Activated T-cell treated with anti-CD3 and anti-CD28 coated beads, Interleukin-2, amount 50 U/mL, for 24 hours (primary cell): ENCODE results near the gene FAM76B.
A peak's percentile ranks its signal among the peaks of the same experiment; 100 is the strongest.

Experiments
- DNase-seq: peaks from one replicate; pipeline ENCODE4 v3.0.0-alpha.2; 2020
- H3K27ac Mint-ChIP-seq: 2 replicates; pipeline ENCODE4 v1.8.0; 2020; ENCODE audit warnings: mild to moderate bottlenecking, mixed read lengths
- H3K27me3 Mint-ChIP-seq: 2 replicates; pipeline ENCODE4 v1.8.0; 2020; ENCODE audit warnings: mixed read lengths
- H3K36me3 Mint-ChIP-seq: 2 replicates; pipeline ENCODE4 v1.8.0; 2020; ENCODE audit warnings: low read depth, mixed read lengths
- H3K4me1 Mint-ChIP-seq: 2 replicates; pipeline ENCODE4 v1.8.0; 2020; ENCODE audit warnings: low read depth, mixed read lengths
- H3K4me3 Mint-ChIP-seq: 2 replicates; pipeline ENCODE4 v1.8.0; 2020; ENCODE audit warnings: mild to moderate bottlenecking, moderate library complexity, mixed read lengths
- H3K9me3 Mint-ChIP-seq: 2 replicates; pipeline ENCODE4 v1.8.0; 2020; ENCODE audit warnings: mixed read lengths

FAM76B gene

DNA sequence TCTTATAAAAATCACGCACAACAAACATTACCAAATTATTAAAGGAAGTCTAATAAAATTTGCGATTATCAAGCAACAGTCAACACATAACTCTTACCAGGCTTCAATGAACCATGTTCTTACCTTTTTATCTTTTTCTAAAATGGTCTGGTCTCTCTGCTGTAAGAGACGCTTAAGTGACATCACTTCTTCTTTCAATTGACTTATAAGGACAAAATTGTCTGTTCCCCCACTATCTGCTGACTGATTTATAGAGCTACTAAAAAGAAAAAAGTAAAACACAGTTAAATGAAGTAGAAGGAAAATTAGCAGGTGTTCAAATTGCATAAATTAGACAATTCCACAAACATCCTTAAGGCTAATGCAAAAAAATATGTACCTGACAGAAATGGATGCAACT lies 10.9 kb downstream of the FAM76B start:
- Mint-ChIP-seq H3K4me1 (peaks cover 40% of the 10 kb centered on the region), H3K27ac (peak overlapping the region; percentile 49), H3K36me3 (peaks cover 97% of the 10 kb centered on the region), H3K4me3 (no peak overlapping the region), H3K27me3 (no peaks in the 10 kb centered on the region), H3K9me3 (no peaks in the 10 kb centered on the region)
- no peak for DNase-seq

DNA sequence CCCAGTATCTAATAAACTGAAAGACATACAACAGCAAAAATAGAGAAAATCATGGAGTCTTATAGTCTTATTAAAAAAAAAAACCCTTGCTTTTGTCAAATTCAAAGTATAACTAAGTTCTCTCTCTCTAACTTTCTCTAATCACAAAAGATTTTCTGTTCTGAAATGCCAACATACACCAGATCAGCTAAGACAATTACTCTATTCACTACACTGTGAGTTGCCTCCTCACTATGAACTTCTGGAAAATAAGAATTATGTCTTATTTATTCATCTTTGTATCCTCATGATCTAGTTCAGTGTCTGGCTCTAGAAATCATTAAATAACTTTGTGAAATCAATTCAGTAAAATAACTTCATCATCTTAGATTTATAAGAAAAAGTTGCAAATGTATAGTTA lies 12.7 kb downstream of the FAM76B start:
- DNase-seq: no peak
- peaks cover 27% of the 10 kb centered on the region for H3K4me1 Mint-ChIP-seq
- no peaks in the 10 kb centered on the region for H3K9me3 Mint-ChIP-seq
- no peak overlapping the region for H3K4me3 Mint-ChIP-seq
- H3K27ac Mint-ChIP-seq: no peak overlapping the region
- no peaks in the 10 kb centered on the region for H3K27me3 Mint-ChIP-seq
- H3K36me3 Mint-ChIP-seq: peaks cover 94% of the 10 kb centered on the region

GRCh38 chr11:95768521-95768920 lies 21.1 kb downstream of the FAM76B start:
- DNase-seq: no peak
- peaks cover 43% of the 10 kb centered on the region for H3K36me3 Mint-ChIP-seq
- H3K27ac Mint-ChIP-seq: peak overlapping the region; percentile 38
- H3K4me1 Mint-ChIP-seq: peaks cover 3% of the 10 kb centered on the region
- H3K27me3 Mint-ChIP-seq: no peaks in the 10 kb centered on the region
- H3K4me3 Mint-ChIP-seq: no peak overlapping the region
- H3K9me3 Mint-ChIP-seq: no peaks in the 10 kb centered on the region

DNA sequence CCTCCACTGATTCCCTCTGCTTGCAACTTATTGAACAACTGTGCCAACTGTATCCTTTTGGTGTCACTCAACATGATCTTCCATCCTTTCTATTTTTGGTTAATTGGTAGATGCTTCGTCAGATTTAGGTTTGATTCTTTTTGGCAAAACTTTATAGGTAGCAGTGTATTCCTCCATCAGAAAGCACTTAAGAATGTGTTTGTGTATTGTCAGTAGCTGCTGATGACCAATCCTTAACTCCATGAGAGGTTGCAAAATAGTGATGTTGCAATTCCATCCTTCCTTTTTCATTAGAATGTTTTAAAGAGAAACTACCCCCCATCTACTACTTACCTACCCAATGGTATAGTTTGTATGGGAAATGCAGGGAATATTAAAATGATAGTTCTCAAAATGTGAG lies 22.1 kb downstream of the FAM76B start:
- DNase-seq: no peak
- Mint-ChIP-seq H3K9me3 (no peaks in the 10 kb centered on the region), H3K27ac (no peak overlapping the region), H3K4me1 (no peaks in the 10 kb centered on the region), H3K36me3 (peaks cover 37% of the 10 kb centered on the region), H3K4me3 (no peak overlapping the region), H3K27me3 (no peaks in the 10 kb centered on the region)

GRCh38 chr11:95766701-95767100 lies 22.9 kb downstream of the FAM76B start:
- H3K9me3 Mint-ChIP-seq: no peaks in the 10 kb centered on the region

GRCh38 chr11:95764267-95764898 lies 25.2 kb downstream of the FAM76B start:
- no peak overlapping the region for H3K27ac Mint-ChIP-seq
- peaks cover 13% of the 10 kb centered on the region for H3K36me3 Mint-ChIP-seq
- H3K9me3 Mint-ChIP-seq: no peaks in the 10 kb centered on the region
- peaks cover 2% of the 10 kb centered on the region for H3K4me1 Mint-ChIP-seq
- no peak overlapping the region for H3K4me3 Mint-ChIP-seq
- no peaks in the 10 kb centered on the region for H3K27me3 Mint-ChIP-seq
- no peak for DNase-seq

More at GRCh38 chr11:95766701-95767100, 22.9 kb downstream of the FAM76B start:
- DNase-seq: no peak
- Mint-ChIP-seq H3K36me3 (peaks cover 29% of the 10 kb centered on the region), H3K27me3 (no peaks in the 10 kb centered on the region), H3K4me3 (no peak overlapping the region), H3K27ac (no peak overlapping the region), H3K4me1 (no peaks in the 10 kb centered on the region)

DNA sequence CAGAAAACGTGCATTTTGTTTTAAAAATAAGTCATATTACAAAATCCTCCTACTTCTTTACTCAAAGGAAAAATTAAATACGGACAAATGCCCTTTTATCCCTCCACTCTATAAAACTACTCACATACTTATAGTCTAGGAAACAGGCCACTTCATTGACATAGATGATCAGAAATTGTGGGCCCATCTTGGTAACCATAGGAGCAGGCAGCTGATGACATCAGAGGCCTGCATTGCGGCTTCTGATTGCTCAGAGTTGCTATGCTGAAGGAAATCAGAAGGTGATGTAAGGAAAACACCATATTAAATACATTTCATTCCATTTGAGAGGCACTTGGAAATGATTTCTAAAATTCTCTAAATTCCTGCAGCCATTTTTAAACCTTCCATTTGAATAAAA lies 27.0 kb downstream of the FAM76B start:
- no peak overlapping the region for H3K4me3 Mint-ChIP-seq
- H3K27ac Mint-ChIP-seq: no peak overlapping the region
- DNase-seq: no peak
- H3K36me3 Mint-ChIP-seq: no peaks in the 10 kb centered on the region
- peaks cover 2% of the 10 kb centered on the region for H3K4me1 Mint-ChIP-seq
- no peaks in the 10 kb centered on the region for H3K27me3 Mint-ChIP-seq
- H3K9me3 Mint-ChIP-seq: no peaks in the 10 kb centered on the region

- H3K27me3 Mint-ChIP-seq: no peaks in the 10 kb centered on the region
- no peaks in the 10 kb centered on the region for H3K36me3 Mint-ChIP-seq
- H3K4me3 Mint-ChIP-seq: no peak overlapping the region
- H3K9me3 Mint-ChIP-seq: no peaks in the 10 kb centered on the region
- no peak overlapping the region for H3K27ac Mint-ChIP-seq
- H3K4me1 Mint-ChIP-seq: peaks cover 2% of the 10 kb centered on the region
- no peak for DNase-seq
These were observed 28.6 kb downstream of the FAM76B start for GRCh38 chr11:95760941-95761340.

GRCh38 chr11:95751515-95751914 lies 38.1 kb downstream of the FAM76B start:
- Mint-ChIP-seq H3K27ac (no peak overlapping the region), H3K9me3 (no peaks in the 10 kb centered on the region), H3K36me3 (no peaks in the 10 kb centered on the region), H3K4me1 (no peaks in the 10 kb centered on the region), H3K27me3 (peaks cover 3% of the 10 kb centered on the region), H3K4me3 (no peak overlapping the region)
- no peak for DNase-seq

DNA sequence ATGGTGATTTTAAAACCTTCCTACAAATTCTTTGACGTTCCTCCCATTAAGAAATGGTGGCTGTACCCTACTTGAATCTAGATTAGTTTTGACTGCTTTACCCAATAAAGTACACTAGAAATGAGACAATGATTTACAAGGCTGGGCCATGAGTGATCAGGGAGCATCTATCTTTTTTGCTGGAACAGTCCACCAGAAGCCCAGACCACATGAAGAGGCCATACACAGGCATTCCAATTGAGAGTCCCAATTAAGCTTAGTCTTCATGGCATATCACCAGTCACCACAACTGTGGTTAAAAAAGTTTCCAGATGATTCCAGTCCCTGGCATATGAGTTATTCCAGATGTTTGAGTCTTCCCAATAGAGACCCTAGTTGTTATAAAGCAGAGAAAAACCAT lies 39.5 kb downstream of the FAM76B start:
- no peak overlapping the region for H3K27ac Mint-ChIP-seq
- no peaks in the 10 kb centered on the region for H3K9me3 Mint-ChIP-seq
- H3K4me1 Mint-ChIP-seq: no peaks in the 10 kb centered on the region
- H3K36me3 Mint-ChIP-seq: no peaks in the 10 kb centered on the region
- no peak for DNase-seq
- H3K4me3 Mint-ChIP-seq: no peak overlapping the region
- H3K27me3 Mint-ChIP-seq: peaks cover 3% of the 10 kb centered on the region

DNA sequence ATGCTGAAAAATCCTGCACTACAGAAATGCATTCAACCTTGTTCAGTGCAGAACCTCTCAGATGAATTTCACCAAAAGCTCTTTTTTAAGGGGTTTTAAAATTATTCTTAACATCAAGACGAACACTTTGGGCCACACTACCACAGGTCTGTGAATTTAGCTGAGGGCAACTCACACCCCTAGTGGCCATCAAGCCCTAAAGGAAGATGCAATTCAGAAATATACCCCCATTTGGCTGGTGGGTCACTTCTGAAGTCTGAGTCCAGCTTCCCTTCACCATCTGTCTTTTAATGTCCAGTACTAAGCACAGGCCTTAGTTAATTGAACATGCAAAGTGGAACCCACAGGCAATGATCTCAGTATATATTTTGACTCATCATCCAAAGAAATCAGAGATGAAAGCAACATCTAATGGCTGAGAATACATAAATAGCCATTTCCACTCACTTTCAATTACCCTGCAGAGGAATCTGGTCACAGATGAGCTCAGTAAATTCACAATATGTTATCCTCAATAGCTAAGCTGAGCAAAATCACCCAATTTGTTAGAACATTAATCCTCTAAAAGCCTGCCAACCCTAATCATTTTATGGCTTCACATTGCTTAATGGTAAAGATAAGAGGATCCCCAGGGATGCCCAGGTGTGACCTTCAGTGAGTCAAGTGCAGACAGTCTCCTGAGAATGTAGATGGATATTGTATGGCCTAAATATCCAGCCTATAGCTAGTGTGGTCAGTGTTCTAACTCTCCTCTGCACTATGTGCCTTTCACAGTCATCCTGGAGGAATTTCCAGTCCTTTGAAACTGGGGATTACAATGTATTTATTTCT lies 50.3 kb downstream of the FAM76B start:
- H3K9me3 Mint-ChIP-seq: no peaks in the 10 kb centered on the region
- peaks cover 3% of the 10 kb centered on the region for H3K27me3 Mint-ChIP-seq
- no peaks in the 10 kb centered on the region for H3K36me3 Mint-ChIP-seq
- no peak for DNase-seq
- H3K27ac Mint-ChIP-seq: no peak overlapping the region
- peaks cover 2% of the 10 kb centered on the region for H3K4me1 Mint-ChIP-seq
- no peak overlapping the region for H3K4me3 Mint-ChIP-seq

DNA sequence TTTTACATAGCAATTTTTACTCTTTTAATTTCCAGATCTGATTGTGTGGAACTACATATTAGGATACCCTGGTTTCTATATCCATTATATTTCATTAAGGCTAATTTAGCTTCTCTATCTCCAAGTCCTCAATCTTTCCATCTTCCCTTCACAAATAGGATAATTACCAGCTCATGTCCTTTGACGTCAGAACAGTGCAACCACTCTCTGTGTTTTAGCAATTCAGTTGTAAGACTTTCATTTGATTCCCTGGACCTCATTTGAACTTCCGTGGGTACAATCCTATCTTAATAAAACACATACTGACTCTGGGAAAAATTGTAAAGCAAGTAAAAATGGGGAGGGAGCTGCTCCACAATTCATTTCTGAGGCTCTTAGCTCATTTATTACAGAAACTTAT lies 52.8 kb downstream of the FAM76B start:
- Mint-ChIP-seq H3K9me3 (no peaks in the 10 kb centered on the region), H3K4me3 (no peak overlapping the region), H3K27ac (no peak overlapping the region), H3K27me3 (peaks cover 3% of the 10 kb centered on the region), H3K4me1 (peaks cover 8% of the 10 kb centered on the region), H3K36me3 (no peaks in the 10 kb centered on the region)
- DNase-seq: no peak

GRCh38 chr11:95736355-95736754 lies 53.2 kb downstream of the FAM76B start:
- peaks cover 3% of the 10 kb centered on the region for H3K27me3 Mint-ChIP-seq
- DNase-seq: no peak
- H3K4me1 Mint-ChIP-seq: peaks cover 8% of the 10 kb centered on the region
- H3K36me3 Mint-ChIP-seq: no peaks in the 10 kb centered on the region
- no peak overlapping the region for H3K4me3 Mint-ChIP-seq
- no peak overlapping the region for H3K27ac Mint-ChIP-seq
- H3K9me3 Mint-ChIP-seq: no peaks in the 10 kb centered on the region

DNA sequence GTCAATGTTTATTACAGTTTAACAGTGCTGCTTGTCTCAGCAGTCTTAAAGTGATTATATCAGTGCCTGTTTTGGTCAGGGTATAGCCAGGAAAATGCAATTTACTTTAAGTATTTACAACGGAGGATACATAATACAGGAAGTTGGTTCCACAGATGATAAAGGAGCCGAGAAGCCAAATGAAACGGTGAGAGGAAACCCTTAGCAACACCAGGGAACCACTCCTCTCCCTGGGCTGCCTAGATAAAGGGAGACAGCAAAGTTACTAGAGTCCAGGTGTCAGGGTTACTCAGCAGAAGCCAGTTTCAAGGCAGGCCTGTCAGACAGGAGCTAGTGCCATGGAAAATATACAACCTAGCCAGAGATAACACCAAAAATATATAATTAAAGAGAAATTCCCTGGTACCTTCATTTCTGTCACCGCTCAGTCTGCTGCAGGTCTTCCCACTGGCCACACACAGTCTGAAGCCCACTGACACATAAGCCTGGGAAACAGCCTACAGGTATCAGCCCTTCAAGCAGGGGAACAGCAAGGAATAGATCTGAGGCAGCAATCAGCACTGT lies 55.5 kb downstream of the FAM76B start:
- Mint-ChIP-seq H3K9me3 (no peaks in the 10 kb centered on the region), H3K4me3 (no peak overlapping the region), H3K4me1 (peaks cover 8% of the 10 kb centered on the region), H3K27ac (no peak overlapping the region), H3K36me3 (no peaks in the 10 kb centered on the region), H3K27me3 (peaks cover 3% of the 10 kb centered on the region)
- DNase-seq: no peak

DNA sequence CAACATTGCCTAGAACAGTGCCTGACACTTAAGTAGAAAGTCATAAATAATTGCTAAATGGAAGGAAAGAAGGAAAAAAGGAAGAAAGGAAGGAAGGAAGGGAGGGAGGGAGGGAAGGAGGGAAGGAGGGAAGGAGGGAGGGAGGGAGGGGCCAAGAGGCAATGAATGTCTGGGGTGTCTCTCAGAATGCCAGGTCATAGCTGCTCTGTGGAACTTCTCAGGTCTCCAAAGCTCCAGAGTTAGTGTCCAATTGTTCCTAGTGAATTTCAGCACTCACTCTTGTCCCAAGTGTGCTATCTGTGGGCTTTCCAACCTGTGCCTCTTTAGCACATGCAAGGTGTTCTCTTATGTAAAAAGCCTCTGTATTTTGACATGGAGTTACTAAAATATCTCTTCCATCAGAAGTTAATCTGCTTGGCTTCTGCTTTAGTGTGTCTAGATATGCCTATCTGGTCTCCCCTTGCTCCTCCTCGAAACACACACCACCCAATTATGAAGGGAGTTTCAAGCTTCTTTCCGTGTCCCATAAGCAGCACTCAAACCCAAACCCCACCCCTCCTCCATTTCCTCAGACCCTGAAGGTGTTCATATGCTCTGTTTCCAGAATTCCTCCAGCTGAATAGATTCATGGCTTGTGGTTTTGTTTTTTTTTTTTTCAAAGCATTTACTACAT lies 56.5 kb downstream of the FAM76B start:
- no peaks in the 10 kb centered on the region for H3K9me3 Mint-ChIP-seq
- DNase-seq: no peak
- H3K27ac Mint-ChIP-seq: no peak overlapping the region
- H3K4me1 Mint-ChIP-seq: peaks cover 8% of the 10 kb centered on the region
- H3K4me3 Mint-ChIP-seq: no peak overlapping the region
- H3K27me3 Mint-ChIP-seq: peaks cover 3% of the 10 kb centered on the region
- no peaks in the 10 kb centered on the region for H3K36me3 Mint-ChIP-seq
